H9 (cell line): ENCODE measurements around the gene RAET1G. TPM values are rescaled to one million over a fixed set of nuclear protein-coding genes. Genes with fewer than 3 reads are reported as not detected.
A peak's percentile ranks its signal among the peaks of the same experiment; 100 is the strongest.
"Not testable (repeated sequence)": the region's sequence is repeated elsewhere in the genome, so short reads cannot be mapped to it uniquely, and the experiment has no call there.

Experiments used
- DNase-seq: peaks from one replicate; pipeline ENCODE4 v3.0.0-alpha.2; 2017
- H2AFZ ChIP-seq: one replicate; pipeline ENCODE4 v1.6.1; 2013; ENCODE audit warnings: mild to moderate bottlenecking, low read length, control low read depth, moderate library complexity
- H2AK5ac ChIP-seq: 2 replicates; pipeline ENCODE4 v1.6.1; 2013; ENCODE audit warnings: low read length, control low read depth, mixed read lengths; ENCODE audit not compliant: insufficient read length
- H2BK120ac ChIP-seq: one replicate; pipeline ENCODE4 v1.6.1; 2013; ENCODE audit warnings: low read depth, mild to moderate bottlenecking, low read length, control low read depth, inconsistent platforms; ENCODE audit not compliant: poor library complexity, severe bottlenecking
- H2BK12ac ChIP-seq: 2 replicates; pipeline ENCODE4 v1.6.1; 2013; ENCODE audit warnings: low read length, control low read depth, mixed read lengths, low read depth; ENCODE audit not compliant: insufficient read length
- H2BK15ac ChIP-seq: 2 replicates; pipeline ENCODE4 v1.6.1; 2013; ENCODE audit warnings: low read depth, low read length, control low read depth
- H2BK20ac ChIP-seq: one replicate; pipeline ENCODE4 v1.6.1; 2013; ENCODE audit warnings: low read depth, mild to moderate bottlenecking, low read length, control low read depth, inconsistent platforms; ENCODE audit not compliant: poor library complexity, severe bottlenecking
- H2BK5ac ChIP-seq: 2 replicates; pipeline ENCODE4 v1.6.1; 2013; ENCODE audit warnings: low read length, control low read depth, mixed read lengths; ENCODE audit not compliant: insufficient read length
- H3K14ac ChIP-seq: 2 replicates; pipeline ENCODE4 v1.6.1; 2013; ENCODE audit warnings: low read length, control low read depth; ENCODE audit not compliant: insufficient read depth
- H3K18ac ChIP-seq: 2 replicates; pipeline ENCODE4 v1.6.1; 2013; ENCODE audit warnings: low read depth, mild to moderate bottlenecking, mixed read lengths, low read length, control low read depth; ENCODE audit not compliant: insufficient read length
- H3K23ac ChIP-seq: 2 replicates; pipeline ENCODE4 v1.6.1; 2013; ENCODE audit warnings: low read length, control low read depth, mixed read lengths, low read depth; ENCODE audit not compliant: insufficient read length
- H3K23me2 ChIP-seq: 2 replicates; pipeline ENCODE4 v1.6.1; 2013; ENCODE audit warnings: low read depth, mild to moderate bottlenecking, mixed read lengths, low read length, control low read depth; ENCODE audit not compliant: insufficient read length, poor library complexity, severe bottlenecking
- H3K27ac ChIP-seq: 2 replicates; pipeline ENCODE4 v1.5.1; 2013; ENCODE audit warnings: low read length, control low read depth, mixed read lengths, low read depth; ENCODE audit not compliant: insufficient read length
- H3K27me3 ChIP-seq: 2 replicates; pipeline ENCODE4 v1.6.1; 2013; ENCODE audit warnings: low read length, control low read depth, inconsistent platforms; ENCODE audit not compliant: insufficient read depth
- H3K4ac ChIP-seq: 2 replicates; pipeline ENCODE4 v1.6.1; 2013; ENCODE audit warnings: low read depth, mild to moderate bottlenecking, control low read depth, inconsistent platforms, low read length, moderate library complexity
- H3K4me1 ChIP-seq: 2 replicates; pipeline ENCODE4 v1.6.1; 2013; ENCODE audit warnings: low read length, control low read depth, inconsistent platforms; ENCODE audit not compliant: insufficient read depth
- H3K4me2 ChIP-seq: 2 replicates; pipeline ENCODE4 v1.6.1; 2013; ENCODE audit warnings: low read length, control low read depth, mixed read lengths; ENCODE audit not compliant: insufficient read length, insufficient read depth
- H3K56ac ChIP-seq: 2 replicates; pipeline ENCODE4 v1.6.1; 2013; ENCODE audit warnings: low read depth, mild to moderate bottlenecking, mixed read lengths, low read length, control low read depth; ENCODE audit not compliant: insufficient read length
- H3K79me1 ChIP-seq: 2 replicates; pipeline ENCODE4 v1.6.1; 2013; ENCODE audit warnings: low read depth, mild to moderate bottlenecking, moderate library complexity, low read length, control low read depth, inconsistent platforms; ENCODE audit not compliant: insufficient read depth, poor library complexity, severe bottlenecking
- H3K79me2 ChIP-seq: 2 replicates; pipeline ENCODE4 v1.6.1; 2013; ENCODE audit warnings: low read length, control low read depth, inconsistent platforms; ENCODE audit not compliant: insufficient read depth
- H3K9ac ChIP-seq: 2 replicates; pipeline ENCODE4 v1.6.1; 2013; ENCODE audit warnings: low read length, control low read depth, mixed read lengths; ENCODE audit not compliant: insufficient read length; ENCODE audit errors: extremely low read depth
- H3K9me3 ChIP-seq: one replicate; pipeline ENCODE4 v1.6.1; 2013; ENCODE audit warnings: low read depth, low read length, inconsistent platforms; ENCODE audit not compliant: control insufficient read depth
- H3T11ph ChIP-seq: one replicate; pipeline ENCODE4 v1.6.1; 2013; ENCODE audit warnings: mild to moderate bottlenecking, low read length, control low read depth, inconsistent platforms
- H4K20me1 ChIP-seq: one replicate; pipeline ENCODE4 v1.6.1; 2013; ENCODE audit not compliant: control insufficient read depth, insufficient read length, insufficient read depth
- H4K5ac ChIP-seq: 2 replicates; pipeline ENCODE4 v1.6.1; 2013; ENCODE audit warnings: low read depth, mild to moderate bottlenecking, mixed read lengths, low read length, control low read depth; ENCODE audit not compliant: insufficient read length
- H4K8ac ChIP-seq: replicated peaks from 2 replicates; pipeline ENCODE4 v1.6.1; 2013; ENCODE audit warnings: low read length, control low read depth, mixed read lengths, low read depth; ENCODE audit not compliant: insufficient read length
- H4K91ac ChIP-seq: 2 replicates; pipeline ENCODE4 v1.6.1; 2013; ENCODE audit warnings: low read depth, mild to moderate bottlenecking, moderate library complexity, mixed read lengths, low read length, control low read depth; ENCODE audit not compliant: insufficient read length
- H3K27ac Mint-ChIP-seq, 3 experiments: 2 replicates in 2 of 3; 3 replicates in 1 of 3; pipeline ENCODE4 v1.8.0; 2020 to 2021; ENCODE audit warnings: mixed read lengths in 3 of 3, mild to moderate bottlenecking in 1 of 3, moderate library complexity in 1 of 3
- H3K27me3 Mint-ChIP-seq: 2 replicates; pipeline ENCODE4 v1.8.0; 2021; ENCODE audit warnings: low read depth, mild to moderate bottlenecking, moderate library complexity, mixed read lengths
- H3K36me3 Mint-ChIP-seq, 3 experiments: 2 replicates in 2 of 3; 3 replicates in 1 of 3; pipeline ENCODE4 v1.8.0; 2020 to 2021; ENCODE audit warnings: low read depth in 3 of 3, mixed read lengths in 3 of 3; ENCODE audit not compliant: insufficient read depth in 1 of 3
- H3K4me1 Mint-ChIP-seq, 2 experiments: 2 replicates each; pipeline ENCODE4 v1.8.0; 2020; ENCODE audit warnings: mixed read lengths in 2 of 2
- H3K4me3 Mint-ChIP-seq, 2 experiments: 2 replicates in 1 of 2; 3 replicates in 1 of 2; pipeline ENCODE4 v1.8.0; 2020 to 2021; ENCODE audit warnings: mild to moderate bottlenecking in 2 of 2, mixed read lengths in 2 of 2, moderate library complexity in 1 of 2
- H3K9me3 Mint-ChIP-seq, 2 experiments: 2 replicates in 1 of 2; 3 replicates in 1 of 2; pipeline ENCODE4 v1.8.0; 2020; ENCODE audit warnings: mild to moderate bottlenecking in 2 of 2, mixed read lengths in 2 of 2, moderate library complexity in 1 of 2
- WGBS: extraction: QIAGEN DNeasy Blood & Tissue Kit; methylation state at CpG from one replicate; pipeline ENCODE4 v1.1.7; 2013; ENCODE audit warnings: missing lambda C conversion rate, low lambda C conversion rate, mixed read lengths; ENCODE audit not compliant: insufficient read length; ENCODE audit errors: extremely low coverage; 5-methylcytosine and 5-hydroxymethylcytosine counted together
- total RNA-seq: library from RNA; stranded (reverse); gene quantifications from 2 replicates; pipeline ENCODE4 v1.2.1, GENCODE V29; 2021
- TF ChIP-seq, protein P1 (sequence below): fragments of 200-600 bp; sonication (generic); conservative IDR thresholded peaks from 3 replicates; pipeline ENCODE4 v1.8.0; 2021; ENCODE audit warnings: antibody characterized with exemption, mild to moderate bottlenecking

Gene RAET1G
- total RNA-seq, 1 experiment from 2014 or later: not detected

DNA sequence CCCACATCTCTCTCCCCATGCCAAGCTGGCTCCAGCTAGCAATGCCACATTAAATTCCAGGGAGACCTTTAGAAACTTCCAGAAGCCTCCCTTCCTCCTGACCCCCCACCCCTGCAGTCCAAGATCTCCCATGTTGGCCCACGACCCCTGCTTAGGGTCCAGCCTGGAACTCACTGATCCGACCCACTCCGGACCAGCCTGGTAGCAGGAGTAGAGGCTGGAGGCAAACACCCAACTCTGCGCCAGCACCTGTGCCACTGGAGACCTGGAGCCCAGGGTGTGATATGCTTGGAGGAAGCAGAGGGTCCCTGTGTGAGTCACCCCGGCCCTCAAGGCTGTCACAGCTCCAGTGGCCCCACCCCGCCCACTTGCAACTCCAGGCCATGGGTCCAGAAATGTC, 37.6 kb upstream of the RAET1G start:
- Mint-ChIP-seq H3K4me3 (no peak overlapping the region), H3K36me3 (peaks cover 0 to 4% (median 0%) of the 10 kb centered on the region in 3 experiments; a peak in 2 of 7 replicates), H3K4me1 (peaks cover 17 to 21% of the 10 kb centered on the region in 2 experiments), H3K27me3 (peaks cover 100% of the 10 kb centered on the region), H3K9me3 (peaks cover 0 to 2% of the 10 kb centered on the region in 2 experiments; a peak in 2 of 5 replicates), H3K27ac (no peak overlapping the region)
- Histone ChIP-seq H2BK20ac (no peak overlapping the region), H2BK120ac (no peak overlapping the region), H3K23ac (no peak overlapping the region), H2BK12ac (peak overlapping the region; percentile 33), H2AK5ac (no peak overlapping the region), H4K91ac (no peak overlapping the region), H3K4ac (no peak overlapping the region), H3K9ac (no peak overlapping the region), H3T11ph (no peak overlapping the region), H4K8ac (no peak overlapping the region), H3K14ac (no peak overlapping the region), H4K20me1 (no peaks in the 10 kb centered on the region), H3K56ac (no peak overlapping the region), H3K79me1 (no peaks in the 10 kb centered on the region), H3K9me3 (no peaks in the 10 kb centered on the region), H2AFZ (no peak overlapping the region), H3K18ac (no peak overlapping the region), H3K4me1 (0 out of 2 replicates have a peak, but pooled peaks cover 2% of the 10 kb centered on the region), H3K27me3 (peaks cover 46% of the 10 kb centered on the region), H3K4me2 (no peak overlapping the region), H3K27ac (no peak overlapping the region), H4K5ac (no peak overlapping the region), H3K79me2 (no peaks in the 10 kb centered on the region), H3K23me2 (peaks cover 14% of the 10 kb centered on the region), H2BK15ac (no peak overlapping the region), H2BK5ac (no peak overlapping the region)
- no peak for DNase-seq
- TF ChIP-seq, protein P1, sequence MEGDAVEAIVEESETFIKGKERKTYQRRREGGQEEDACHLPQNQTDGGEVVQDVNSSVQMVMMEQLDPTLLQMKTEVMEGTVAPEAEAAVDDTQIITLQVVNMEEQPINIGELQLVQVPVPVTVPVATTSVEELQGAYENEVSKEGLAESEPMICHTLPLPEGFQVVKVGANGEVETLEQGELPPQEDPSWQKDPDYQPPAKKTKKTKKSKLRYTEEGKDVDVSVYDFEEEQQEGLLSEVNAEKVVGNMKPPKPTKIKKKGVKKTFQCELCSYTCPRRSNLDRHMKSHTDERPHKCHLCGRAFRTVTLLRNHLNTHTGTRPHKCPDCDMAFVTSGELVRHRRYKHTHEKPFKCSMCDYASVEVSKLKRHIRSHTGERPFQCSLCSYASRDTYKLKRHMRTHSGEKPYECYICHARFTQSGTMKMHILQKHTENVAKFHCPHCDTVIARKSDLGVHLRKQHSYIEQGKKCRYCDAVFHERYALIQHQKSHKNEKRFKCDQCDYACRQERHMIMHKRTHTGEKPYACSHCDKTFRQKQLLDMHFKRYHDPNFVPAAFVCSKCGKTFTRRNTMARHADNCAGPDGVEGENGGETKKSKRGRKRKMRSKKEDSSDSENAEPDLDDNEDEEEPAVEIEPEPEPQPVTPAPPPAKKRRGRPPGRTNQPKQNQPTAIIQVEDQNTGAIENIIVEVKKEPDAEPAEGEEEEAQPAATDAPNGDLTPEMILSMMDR: no peak
- no CpG with 5 or more reads among the region's 6 CpGs for WGBS

DNA sequence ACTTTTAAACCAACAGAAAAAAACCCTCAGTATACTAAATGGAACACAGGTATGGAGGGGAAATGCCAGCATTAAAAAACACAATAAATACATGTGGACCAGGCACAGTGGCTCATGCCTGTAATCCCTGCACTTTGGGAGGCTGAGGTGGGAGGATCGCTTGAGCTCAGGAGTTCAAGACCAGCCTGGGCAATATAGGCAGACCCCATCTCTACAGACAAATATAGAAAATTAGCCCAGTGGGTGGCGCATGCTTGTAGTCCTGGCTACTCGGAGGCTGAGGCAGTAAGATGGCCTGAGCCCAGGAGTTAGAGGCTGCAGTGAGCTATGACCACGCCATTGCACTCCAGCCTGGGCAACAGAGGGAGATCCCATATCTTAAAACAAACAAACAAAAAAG, 36.9 kb upstream of the RAET1G start:
- not testable (repeated sequence) for H4K20me1 ChIP-seq, H3K14ac ChIP-seq, H3K9me3 Mint-ChIP-seq, H3K79me2 ChIP-seq, H2AK5ac ChIP-seq, H2BK120ac ChIP-seq, H2BK5ac ChIP-seq, H3K9ac ChIP-seq, H3K18ac ChIP-seq, H3T11ph ChIP-seq, H3K36me3 Mint-ChIP-seq, H3K79me1 ChIP-seq, H3K27ac ChIP-seq, H3K27ac Mint-ChIP-seq, H2AFZ ChIP-seq, H2BK20ac ChIP-seq, H4K5ac ChIP-seq, DNase-seq, H3K4me3 Mint-ChIP-seq, H4K91ac ChIP-seq, H2BK12ac ChIP-seq, H2BK15ac ChIP-seq, H3K23ac ChIP-seq, H4K8ac ChIP-seq, H3K56ac ChIP-seq, H3K9me3 ChIP-seq, H3K4ac ChIP-seq, H3K4me1 ChIP-seq, H3K4me2 ChIP-seq
- H3K4me1 Mint-ChIP-seq: peaks cover 11 to 19% of the 10 kb centered on the region in 2 experiments
- WGBS: no CpG with 5 or more reads among the region's 4 CpGs
- peaks cover 100% of the 10 kb centered on the region for H3K27me3 Mint-ChIP-seq
- H3K27me3 ChIP-seq: peaks cover 45% of the 10 kb centered on the region
- peaks cover 14% of the 10 kb centered on the region for H3K23me2 ChIP-seq
